HG03571 (cell line): Measurements from ENCODE around the gene ASPDH.
"Not testable (repeated sequence)": the region's sequence is repeated elsewhere in the genome, so short reads cannot be mapped to it uniquely, and the experiment has no call there.

Experiments
- ATAC-seq: cut with Tn5 transposase; IDR thresholded peaks from one replicate; pipeline ENCODE4 v1.9.1; 2021; ENCODE audit not compliant: unreplicated experiment

The ASPDH gene

GRCh38 chr19:50480281-50481111 is 33.2 kb downstream of the ASPDH start:
- no peak for ATAC-seq

- ATAC-seq, result no peak
Observed at GRCh38 chr19:50479761-50480251, 33.9 kb downstream of the ASPDH start.

GRCh38 chr19:50478901-50479715 is 34.6 kb downstream of the ASPDH start:
- ATAC-seq, result no peak

GRCh38 chr19:50477751-50478515 is 35.8 kb downstream of the ASPDH start:
- no peak for ATAC-seq

- no peak for ATAC-seq
Observed at GRCh38 chr19:50476907-50477238, 36.8 kb downstream of the ASPDH start.

- ATAC-seq, result peak; percentile 78
Observed at GRCh38 chr19:50476224-50476906, 37.3 kb downstream of the ASPDH start, which contains the start of the genes EMC10 and GARIN5A. Gene EMC10 (plus strand): TSS chr19:50476507. CDS start chr19:50476545, 38 bp downstream. Gene GARIN5A (minus strand): TSS chr19:50476848. CDS start chr19:50476388, 460 bp downstream.

GRCh38 chr19:50475736-50476223 is 37.9 kb downstream of the ASPDH start:
- ATAC-seq, result peak; percentile 5

GRCh38 chr19:50475101-50475568 is 38.6 kb downstream of the ASPDH start:
- ATAC-seq, result no peak

- ATAC-seq, result not testable (repeated sequence)
Observed at GRCh38 chr19:50473336-50473735, 40.4 kb downstream of the ASPDH start.

GRCh38 chr19:50468818-50469217 is 44.9 kb downstream of the ASPDH start:
- no peak for ATAC-seq

- no peak for ATAC-seq
Observed at GRCh38 chr19:50467566-50467965, 46.1 kb downstream of the ASPDH start.

GRCh38 chr19:50466706-50467039 is 47.0 kb downstream of the ASPDH start:
- ATAC-seq, result no peak

GRCh38 chr19:50465986-50466705 is 47.6 kb downstream of the ASPDH start:
- no peak for ATAC-seq

- ATAC-seq, result no peak
Observed at GRCh38 chr19:50465000-50465399, 48.7 kb downstream of the ASPDH start.

- no peak for ATAC-seq
Observed at GRCh38 chr19:50464348-50464747, 49.4 kb downstream of the ASPDH start.

- ATAC-seq, result no peak
Observed at GRCh38 chr19:50462970-50463369, 50.7 kb downstream of the ASPDH start.
